HG03175 (cell line): ENCODE data around the gene EIF3A.
"Not testable (repeated sequence)": the region's sequence is repeated elsewhere in the genome, so short reads cannot be mapped to it uniquely, and the experiment has no call there.

Experiments
- ATAC-seq: cut with Tn5 transposase; IDR thresholded peaks from one replicate; pipeline ENCODE4 v1.9.1; 2021; ENCODE audit warnings: mild to moderate bottlenecking, moderate library complexity; ENCODE audit not compliant: unreplicated experiment

Gene EIF3A

DNA sequence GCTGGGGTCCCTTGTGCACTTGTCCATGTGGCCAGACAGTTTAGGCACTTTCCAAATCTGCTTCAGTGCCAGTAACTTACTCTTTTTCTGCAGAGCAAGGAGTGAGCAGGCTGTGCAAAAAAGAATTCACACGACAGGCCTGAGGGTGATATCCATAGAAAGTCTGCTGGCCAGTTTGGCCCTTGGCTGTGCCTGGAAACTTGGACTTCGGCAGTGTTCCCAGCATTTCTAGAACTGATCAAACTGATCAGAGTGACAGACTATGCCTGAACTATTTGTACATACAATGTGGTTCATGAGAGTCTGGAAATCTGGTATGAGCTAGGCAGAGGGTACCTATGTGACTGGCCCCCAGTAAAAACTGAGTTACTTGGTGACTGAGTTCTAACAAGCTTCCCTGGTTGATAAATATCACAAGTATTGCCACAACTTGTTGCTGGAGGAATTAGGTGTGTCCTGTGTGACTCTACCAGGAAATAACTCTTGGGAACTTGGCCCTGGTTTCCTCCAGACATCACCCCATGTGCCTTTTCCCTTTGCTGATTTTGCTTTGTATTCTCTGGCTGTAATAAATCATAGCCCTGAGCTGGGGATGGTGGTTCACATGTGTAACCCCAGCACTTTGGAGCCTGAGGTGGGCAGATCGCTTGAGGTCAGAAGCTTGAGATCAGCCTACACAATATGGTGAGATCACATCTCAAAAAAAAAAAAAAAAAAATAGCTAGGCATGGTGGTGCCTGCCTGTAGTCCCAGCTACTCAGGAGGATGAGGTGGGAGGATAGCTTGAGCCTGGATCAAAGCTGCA, 20.0 kb upstream of the EIF3A start:
- no peak for ATAC-seq

DNA sequence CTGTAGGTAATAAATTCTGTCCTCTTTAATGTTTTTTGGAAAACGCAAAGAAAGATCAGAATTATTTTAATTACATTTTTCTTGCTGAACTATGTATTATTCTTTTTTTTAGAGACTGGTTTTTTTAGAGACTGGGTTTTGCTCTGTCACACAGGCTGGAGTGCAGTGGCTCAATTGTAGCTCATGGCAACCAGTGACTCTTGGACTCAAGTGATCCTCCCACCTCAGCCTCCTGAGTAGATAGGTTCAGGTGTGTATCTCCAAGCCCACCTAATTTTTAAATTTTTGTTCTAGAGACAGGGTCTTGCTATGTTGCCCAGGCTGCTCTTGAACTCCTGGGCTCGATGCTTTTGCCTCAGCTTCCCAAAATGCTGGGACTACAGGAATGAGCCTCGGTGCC, 18.0 kb upstream of the EIF3A start:
- no peak for ATAC-seq

DNA sequence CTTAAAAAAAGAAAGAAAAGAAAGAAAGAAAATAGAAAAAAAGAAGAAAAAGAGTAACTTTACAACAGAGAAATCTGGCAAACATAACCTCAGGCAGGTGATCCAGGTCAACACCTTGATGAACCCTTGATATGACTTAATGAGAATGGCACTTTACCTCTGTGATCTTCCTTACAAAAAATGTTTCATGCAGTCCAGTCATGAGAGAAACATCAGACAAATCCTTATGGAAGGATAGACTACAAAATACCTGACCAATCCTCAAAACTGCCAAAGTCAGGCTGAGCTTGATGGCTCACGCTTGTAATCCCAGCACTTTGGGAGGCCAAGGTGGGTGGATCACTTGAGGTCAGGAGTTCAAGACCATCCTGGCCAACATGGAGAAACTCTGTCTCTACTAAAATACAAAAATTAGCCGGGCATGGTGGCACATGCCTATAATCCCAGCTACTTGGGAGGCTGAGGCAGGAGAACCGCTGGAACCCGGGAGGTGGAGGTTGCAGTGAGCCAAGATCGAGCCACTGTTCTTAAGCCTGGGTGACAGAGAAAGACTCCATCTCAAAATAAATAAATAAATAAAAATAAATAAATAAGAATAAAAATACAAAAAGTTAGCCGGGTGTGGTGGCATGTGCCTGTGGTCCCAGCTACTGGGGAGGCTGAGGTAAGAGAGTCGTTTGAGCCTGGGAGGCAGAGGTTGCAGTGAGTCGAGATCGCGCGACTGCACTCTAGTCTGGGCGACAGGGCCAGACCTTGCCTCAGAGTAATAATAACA, 16.2 kb upstream of the EIF3A start:
- not testable (repeated sequence) for ATAC-seq

DNA sequence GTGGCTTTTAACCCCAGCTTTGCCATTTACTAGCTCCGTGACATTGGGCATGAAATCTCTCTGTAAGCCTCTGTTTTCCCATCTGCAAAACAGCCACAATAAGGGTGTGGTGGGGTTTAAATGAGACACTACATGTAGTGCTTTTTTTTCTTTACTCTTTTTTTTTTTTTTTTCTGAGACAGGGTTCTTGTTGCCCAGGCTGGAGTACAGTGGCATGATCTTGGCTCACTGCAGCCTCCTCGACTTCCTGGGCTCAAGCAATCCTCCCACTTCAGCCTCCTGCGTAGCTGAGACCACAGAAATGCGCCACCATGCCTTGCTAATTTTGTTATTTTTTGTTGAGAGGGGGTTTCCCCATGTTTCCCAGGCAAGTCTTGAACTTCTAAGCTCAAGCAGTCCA, 15.0 kb upstream of the EIF3A start:
- no peak for ATAC-seq

DNA sequence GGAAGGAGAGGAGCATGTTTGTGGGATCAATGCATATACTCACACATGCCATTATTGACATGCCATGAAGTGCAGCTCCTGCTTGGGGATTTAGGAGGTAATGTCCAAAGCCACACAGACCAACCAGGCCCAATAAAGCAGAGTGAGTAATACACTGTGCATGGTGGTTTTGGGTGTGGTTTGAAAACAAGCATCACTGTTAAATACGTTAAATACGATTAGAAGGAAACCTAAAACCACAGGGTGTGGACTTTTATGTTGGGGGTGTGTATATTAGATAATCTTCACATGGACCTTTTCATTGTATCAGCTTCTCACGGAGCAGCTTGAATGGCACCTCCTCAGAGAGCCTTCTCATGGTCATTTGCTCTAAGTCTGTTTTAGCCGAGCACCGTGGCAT, 10.4 kb upstream of the EIF3A start:
- no peak for ATAC-seq

DNA sequence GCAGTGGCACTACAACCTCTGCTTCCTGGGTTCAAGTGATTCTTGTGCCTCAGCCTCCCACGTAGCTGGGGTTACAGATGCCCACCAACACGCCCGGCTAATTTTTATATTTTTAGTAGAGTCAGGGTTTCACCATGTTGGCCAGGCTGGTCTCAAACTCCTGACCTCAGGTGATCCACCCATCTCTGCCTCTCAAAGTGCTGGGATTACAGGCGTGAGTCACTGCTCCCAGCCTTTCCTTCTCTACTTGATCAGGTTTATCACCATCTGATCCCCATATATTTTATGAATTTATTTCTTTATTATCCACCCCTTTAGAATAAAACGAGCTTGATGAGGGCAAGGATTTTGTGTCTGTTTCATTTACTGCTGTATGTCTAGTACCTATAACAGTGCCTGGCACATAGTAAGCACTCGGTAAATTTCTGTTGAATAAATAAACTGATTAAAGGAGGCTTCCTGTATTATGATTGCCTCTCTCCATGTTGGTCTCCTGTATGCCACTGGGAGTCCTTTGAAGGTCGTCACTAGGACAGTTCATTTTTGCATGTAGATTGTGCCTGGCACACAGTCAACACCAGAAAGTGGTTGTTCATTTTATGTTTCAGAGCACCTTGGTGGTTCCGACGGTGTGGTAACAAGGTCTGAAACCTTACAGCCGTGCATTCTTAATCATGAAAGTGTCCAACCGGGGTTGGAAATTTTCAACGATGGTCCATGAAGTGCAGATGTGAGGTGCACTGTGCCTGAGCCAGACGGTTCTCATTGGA, 9.6 kb upstream of the EIF3A start:
- no peak for ATAC-seq

DNA sequence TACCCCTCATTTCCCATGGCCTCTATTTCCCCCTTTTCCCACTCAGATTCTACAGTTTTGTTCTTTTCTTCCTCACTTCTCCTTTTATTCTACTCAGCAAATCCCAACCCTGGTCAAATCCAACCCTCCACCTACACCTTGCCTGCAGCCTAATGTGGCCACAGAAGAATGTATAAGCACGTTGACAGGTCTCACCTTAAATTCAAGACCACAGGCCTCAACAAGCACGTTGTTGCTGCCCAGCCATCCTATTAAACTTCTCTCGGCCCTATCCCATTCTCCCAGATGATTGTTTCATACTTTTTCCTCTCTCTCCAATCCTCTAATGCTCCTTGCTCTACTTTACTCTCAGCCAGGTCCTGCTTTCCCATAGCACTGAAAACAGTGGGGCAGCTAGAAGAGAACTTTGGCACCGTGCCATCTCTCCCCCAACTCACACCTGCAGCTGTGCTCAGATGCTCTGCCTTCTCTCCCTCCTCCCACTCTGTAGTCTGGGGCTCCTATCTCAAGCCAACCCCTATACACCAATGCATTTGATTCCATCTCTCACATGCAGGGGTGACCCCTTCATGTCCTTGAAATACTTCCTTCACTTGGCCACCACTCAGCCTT, 6.8 kb upstream of the EIF3A start:
- no peak for ATAC-seq

DNA sequence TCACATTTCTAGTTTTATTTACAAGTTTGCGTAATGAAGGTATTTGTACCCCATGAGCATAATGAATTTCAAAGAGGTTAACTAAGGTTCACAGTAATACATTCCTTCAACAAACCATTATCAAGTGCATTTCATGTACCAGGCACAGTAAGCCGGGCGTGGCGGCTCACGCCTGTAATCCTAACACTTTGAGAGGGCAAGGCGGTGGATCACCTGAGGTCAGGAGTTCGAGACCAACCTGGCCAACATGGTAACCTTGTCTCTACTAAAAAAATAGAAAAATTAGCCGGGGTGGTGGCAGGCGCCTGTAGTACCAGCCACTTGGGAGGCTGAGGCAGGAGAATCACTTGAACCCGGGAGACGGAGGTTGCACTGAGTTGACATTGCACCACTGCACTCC, 4.3 kb upstream of the EIF3A start:
- ATAC-seq, result no peak

DNA sequence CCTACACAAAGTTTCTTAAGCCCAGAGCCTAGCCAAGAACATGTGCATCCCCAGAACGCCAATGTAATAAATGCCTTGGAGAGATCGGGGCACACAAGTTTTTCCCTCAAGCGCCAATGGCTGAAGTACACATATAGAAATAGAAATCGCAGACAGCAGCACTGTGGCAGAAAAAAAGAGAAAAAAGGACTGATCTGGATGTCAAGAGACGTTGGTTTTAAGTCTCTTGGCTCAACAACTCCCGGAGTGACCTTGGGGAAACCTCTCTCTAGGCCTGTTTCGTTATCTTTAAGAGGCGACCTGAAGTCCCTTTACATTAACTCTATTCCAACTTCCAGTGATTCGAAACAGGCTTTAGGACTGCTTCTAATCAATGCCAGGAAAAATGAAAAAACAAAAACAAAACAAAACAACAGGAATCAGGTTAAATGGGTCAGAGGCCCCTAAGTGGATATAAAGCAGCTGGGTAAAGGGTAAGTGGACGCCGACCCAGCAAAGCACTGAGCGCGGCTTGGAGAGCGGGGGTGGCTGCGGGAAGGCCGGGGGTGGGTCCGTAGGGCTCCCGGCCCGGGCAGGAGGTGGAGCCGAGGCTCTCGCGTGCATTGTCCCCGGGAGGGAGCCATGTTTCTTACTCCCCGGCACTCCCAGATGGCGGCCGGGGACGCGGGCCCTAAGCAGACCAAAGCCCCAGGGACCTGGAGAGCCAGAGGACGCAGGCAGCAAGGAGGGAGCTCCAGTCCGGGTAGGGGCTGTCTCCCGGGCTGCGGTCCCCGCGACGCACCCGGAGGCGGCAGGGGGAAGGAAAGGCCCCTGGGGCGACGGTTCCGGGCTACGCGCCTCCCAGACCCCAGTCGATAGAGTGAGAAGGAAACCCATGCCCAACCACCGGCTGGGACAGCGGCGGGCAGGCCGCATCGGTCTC, 757 bp downstream of the EIF3A start:
- peak; percentile 63 for ATAC-seq

DNA sequence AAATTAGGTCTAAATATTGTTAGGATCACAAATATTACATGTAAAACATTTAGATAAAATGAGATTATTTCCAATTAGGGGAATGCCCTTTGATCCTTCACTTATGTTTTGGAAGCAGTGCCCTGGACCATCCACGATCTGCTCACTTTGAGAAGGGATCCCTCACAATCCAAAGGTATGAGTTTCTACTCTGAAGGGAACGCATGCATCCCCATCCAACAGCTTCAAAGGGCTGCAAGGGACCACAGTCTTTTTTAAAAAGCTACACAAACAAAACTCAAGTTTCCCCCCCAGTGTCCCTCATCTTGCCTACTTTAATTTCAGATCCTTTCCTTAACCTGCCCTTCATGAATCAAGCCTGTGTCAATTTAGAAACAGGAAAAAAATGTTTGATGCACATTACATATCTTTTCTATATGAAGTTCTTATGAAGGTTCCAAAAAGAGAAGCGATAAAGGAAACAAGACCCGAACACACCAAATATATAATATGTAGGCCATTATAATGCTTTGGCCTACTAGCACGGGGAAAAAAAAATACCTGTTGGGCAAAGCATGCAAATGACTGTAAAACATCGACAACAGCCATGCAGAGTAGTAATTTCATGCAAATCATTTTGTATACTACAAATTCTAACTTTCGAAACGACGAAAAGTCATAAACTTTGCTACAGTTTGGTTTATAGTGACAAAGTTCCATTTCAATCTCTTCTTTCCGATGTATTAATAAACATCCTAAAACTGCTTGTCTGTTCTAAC, 2.0 kb downstream of the EIF3A start:
- ATAC-seq, result no peak

DNA sequence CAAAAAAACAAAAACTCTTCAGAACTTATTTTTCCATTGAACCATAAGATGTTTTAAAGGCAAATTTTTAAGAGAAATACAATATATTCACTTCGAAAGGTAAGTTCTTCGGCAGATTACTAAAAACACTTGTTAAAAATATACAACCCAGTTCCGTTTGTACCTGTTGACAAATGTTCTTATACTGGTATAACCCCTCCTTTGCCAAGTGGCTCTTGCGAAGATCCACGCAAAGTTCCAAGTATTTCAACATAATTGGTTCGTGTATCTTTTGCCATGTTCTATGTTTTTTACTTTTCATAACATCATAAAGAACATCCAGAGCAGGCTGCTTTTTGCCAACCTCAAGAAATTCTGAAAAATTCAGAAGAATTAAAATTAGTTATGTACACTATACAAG, 7.0 kb downstream of the EIF3A start:
- ATAC-seq, result no peak

DNA sequence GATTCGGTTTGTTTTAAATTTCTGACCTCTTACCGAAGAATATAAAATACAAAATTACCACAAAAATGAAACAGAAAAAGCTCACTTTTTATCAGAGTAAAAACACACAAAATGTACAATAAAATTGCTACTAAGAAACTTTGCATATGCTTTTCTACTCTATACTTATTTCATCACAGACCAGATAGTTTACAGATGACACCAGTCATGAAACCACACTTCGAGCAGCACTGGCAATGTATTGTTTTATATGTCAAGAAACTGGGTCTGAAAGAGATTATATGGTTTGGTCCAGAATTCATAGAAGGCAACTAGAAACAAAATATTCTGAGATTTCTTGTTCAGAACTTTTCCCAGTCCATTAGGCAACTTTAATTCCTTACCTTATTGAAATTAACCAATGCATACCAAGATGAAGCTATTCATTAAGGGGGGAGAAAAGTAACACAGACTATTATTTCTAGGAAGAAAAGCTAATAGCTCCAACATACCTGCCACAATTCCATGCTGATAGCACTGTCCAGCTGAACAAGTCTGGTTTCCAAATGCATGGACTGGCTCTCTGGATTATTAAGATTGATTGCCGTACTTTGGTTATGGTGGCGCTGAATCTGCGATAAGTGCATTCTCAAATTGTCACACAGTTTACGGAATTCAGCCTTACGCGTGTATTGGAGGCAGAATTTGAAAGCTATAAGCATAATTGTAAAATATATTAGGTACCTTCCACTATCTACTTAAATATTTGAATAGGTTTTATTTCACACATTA, 10.0 kb downstream of the EIF3A start:
- ATAC-seq, result no peak

DNA sequence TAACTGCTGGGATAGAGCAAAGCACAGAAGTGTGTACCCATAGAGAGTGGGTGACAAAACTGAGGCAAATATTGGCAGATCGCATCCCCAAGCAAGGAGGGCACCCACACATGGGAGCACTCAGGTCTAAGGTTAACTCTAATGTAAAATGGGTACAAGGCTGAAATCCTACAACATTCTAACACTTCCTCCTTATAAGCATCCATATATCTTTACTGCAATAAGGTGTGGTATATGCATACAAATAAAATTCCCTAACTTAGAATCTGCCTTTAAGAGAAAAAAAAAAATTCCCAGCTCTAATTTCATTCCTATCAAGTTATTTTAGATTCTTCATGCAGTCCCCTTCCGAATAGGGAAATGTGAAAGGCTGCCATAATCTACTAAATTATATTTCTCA, 18.7 kb downstream of the EIF3A start:
- ATAC-seq, result no peak

DNA sequence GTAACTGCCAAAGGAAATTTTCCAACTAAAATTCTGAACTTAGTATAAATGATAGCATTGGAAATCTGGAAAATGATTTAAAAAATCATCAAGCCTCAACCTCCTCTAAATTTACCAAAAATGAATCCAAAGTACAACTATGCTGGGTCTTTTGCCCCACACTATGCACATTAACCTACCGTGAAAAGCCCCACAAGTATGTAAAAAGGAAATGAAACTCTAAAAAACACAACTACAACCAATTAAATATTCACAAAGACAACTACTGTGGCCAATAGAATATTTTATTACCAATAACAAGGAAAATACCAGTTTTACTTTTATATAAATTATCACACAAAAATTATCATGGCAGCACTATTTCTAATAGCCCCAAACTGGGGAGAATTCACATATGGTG, 19.3 kb downstream of the EIF3A start:
- ATAC-seq, result no peak

DNA sequence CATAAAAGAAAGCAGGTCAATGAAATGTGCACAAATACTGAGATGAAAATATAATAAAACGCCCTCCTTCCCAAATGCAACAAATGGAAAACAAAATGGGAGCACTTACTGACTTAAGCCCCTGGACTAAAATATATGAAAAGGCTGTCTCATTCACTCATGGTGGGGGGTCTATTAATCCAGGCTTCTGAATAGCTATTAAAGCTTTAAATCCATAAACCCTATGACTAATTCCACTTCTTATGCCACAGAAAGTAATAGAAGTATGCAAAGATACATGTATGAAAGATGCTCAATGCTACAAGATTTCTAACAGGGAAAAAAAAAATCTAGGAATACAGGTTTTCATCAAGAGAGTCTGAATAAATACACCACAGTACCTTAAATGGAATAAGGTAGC, 20.5 kb downstream of the EIF3A start:
- no peak for ATAC-seq

DNA sequence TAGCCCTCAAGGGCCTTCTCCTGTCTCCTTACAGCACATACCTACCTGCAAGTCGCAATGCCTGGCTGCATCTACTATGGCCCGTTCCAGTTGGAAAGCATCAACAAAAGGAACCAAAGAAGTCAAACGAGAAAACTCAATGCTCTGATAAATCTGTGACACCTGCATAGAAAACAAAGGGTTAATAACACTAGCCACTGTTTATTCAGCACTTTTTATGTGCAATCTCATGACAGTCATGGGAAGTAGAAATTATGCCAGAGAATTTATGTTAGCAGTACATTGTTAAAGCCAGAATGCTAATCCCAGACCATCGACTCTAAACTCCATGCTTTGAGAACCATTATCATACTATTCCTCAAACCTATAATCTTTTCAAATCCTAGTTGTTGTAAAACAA, 21.1 kb downstream of the EIF3A start:
- no peak for ATAC-seq

DNA sequence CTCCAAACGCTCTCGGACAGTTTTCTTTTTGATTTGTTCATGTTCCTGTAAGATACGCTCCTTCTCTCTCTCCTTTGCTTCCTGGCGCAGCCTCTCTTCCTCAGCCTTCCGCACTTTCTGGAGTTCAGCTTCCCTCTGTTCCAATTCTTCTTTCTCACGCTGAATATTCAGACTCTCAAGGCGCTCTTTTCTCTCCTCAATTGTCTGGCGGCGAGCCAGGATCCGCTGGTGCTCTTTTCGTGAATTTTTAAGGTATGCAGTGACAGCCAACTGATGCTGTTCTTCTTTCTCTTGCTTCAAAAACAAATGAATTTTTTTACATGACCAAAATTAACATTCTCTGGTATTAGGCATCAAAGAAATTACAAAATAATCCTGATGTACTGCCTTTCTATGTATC, 22.6 kb downstream of the EIF3A start:
- ATAC-seq, result no peak

DNA sequence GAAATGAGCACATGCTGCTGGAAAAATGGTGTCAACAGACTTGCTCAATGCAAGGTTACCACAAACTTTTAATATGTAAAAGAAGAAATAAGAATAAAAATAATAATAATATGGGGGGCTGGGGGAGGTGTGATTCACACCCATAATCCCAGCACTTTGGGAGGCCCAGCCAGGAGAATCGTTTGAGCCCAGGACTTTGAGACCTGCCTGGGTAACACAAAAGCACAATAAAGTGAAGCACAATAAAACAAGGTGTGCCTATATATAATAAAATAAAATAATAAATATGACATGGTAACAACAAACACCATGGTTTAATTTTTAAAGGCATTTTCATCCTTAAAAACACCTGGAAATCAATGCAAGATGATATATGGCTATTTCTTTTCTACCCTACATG, 25.1 kb downstream of the EIF3A start:
- ATAC-seq, result no peak

DNA sequence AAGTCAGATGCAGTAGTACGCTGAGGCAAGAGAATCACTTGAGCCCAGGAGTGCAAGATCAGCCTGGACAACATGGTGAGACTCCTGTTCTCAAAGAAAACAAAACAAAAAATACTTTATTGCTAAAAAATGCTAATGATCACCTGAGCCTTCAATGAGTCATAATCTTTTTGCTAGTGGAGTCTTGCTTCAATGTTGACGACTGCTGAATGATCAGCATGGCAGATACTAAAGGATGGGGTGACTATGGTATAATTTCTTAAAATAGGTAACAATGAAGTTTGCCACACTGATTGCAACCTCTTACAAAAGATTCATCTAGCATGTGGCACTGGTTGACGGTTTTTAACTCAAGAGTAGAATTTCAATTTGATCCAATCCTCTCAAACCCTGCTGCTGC, 28.8 kb downstream of the EIF3A start:
- ATAC-seq, result no peak
